Measurements from ENCODE around the gene SLC16A13.
"Not testable (repeated sequence)": the region's sequence is repeated elsewhere in the genome, so short reads cannot be mapped to it uniquely, and the experiment has no call there.

SLC16A13 gene

GRCh38 chr17:7084088-7084487, 48.3 kb downstream of the SLC16A13 start:
- Histone ChIP-seq H3K36me3 (replicated peaks; ENCODE audit: low read depth, low read length) (no peaks in the 10 kb centered on the region), H3K27ac (ENCODE audit: low read length) (no peak overlapping the region), H3K4me1 (ENCODE audit: low read length) (no peaks in the 10 kb centered on the region), H3K4me2 (ENCODE audit: low read length) (no peak overlapping the region), H3K79me2 (ENCODE audit: low read length) (no peaks in the 10 kb centered on the region), H3K9ac (ENCODE audit: low read length) (no peak overlapping the region), H3K27me3 (ENCODE audit: low read depth, low read length) (no peaks in the 10 kb centered on the region), H3K4me3 (ENCODE audit: low read length) (no peak overlapping the region), H3K9me3 (ENCODE audit: insufficient read depth, low read length) (no peaks in the 10 kb centered on the region), H2AFZ (ENCODE audit: low read depth, low read length) (no peak overlapping the region), H4K20me1 (ENCODE audit: insufficient read depth, low read length) (no peaks in the 10 kb centered on the region)
- TF ChIP-seq CTCF (IDR thresholded peaks at IDR 0.05; ENCODE audit: low read depth, low read length) (no peak), EZH2phosphoT487 (IDR thresholded peaks at IDR 0.05; ENCODE audit: low read depth) (no peak)

- not testable (repeated sequence) for H3K27ac ChIP-seq (ENCODE audit: low read length); H3K4me1 ChIP-seq (ENCODE audit: low read length); H3K4me2 ChIP-seq (ENCODE audit: low read length); H3K9ac ChIP-seq (ENCODE audit: low read length); H3K9me3 ChIP-seq (ENCODE audit: insufficient read depth, low read length); H2AFZ ChIP-seq (ENCODE audit: low read depth, low read length); H3K79me2 ChIP-seq (ENCODE audit: low read length); H3K36me3 ChIP-seq (replicated peaks; ENCODE audit: low read depth, low read length); H3K4me3 ChIP-seq (ENCODE audit: low read length); H4K20me1 ChIP-seq (ENCODE audit: insufficient read depth, low read length); H3K27me3 ChIP-seq (ENCODE audit: low read depth, low read length)
Measured at GRCh38 chr17:7088442-7088841, 52.6 kb downstream of the SLC16A13 start.

DNA sequence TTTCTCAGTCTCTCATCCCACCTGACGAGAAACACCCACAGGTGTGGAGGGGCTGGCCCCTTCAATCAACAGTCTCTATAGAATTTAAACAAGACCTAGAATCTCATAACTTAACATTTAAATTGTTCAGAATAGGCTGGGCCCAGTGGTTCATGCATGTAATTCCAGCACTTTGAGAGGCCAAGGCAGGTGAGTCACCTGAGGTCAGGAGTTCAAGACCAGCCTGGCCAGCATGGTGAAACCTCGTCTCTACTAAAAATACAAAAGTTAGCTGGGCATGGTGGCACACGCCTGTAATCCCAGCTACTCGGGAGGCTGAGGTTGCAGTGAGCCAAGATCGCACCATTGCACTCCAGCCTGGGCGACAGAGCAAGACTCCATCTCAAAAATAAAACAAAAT, 53.8 kb downstream of the SLC16A13 start:
- H4K20me1 ChIP-seq (ENCODE audit: insufficient read depth, low read length); H3K4me1 ChIP-seq (ENCODE audit: low read length); H3K9me3 ChIP-seq (ENCODE audit: insufficient read depth, low read length); H3K4me3 ChIP-seq (ENCODE audit: low read length); H3K9ac ChIP-seq (ENCODE audit: low read length); H3K27ac ChIP-seq (ENCODE audit: low read length); H3K4me2 ChIP-seq (ENCODE audit: low read length); H2AFZ ChIP-seq (ENCODE audit: low read depth, low read length); H3K27me3 ChIP-seq (ENCODE audit: low read depth, low read length); H3K36me3 ChIP-seq (replicated peaks; ENCODE audit: low read depth, low read length); H3K79me2 ChIP-seq (ENCODE audit: low read length): not testable (repeated sequence)

Data from OCI-LY3 (cell line).